ENCODE data around the gene SLC26A1. TPM values are rescaled to one million over a fixed set of nuclear protein-coding genes. Genes with fewer than 3 reads are reported as not detected.
"Not testable (repeated sequence)": the region's sequence is repeated elsewhere in the genome, so short reads cannot be mapped to it uniquely, and the experiment has no call there.

The SLC26A1 gene
- total RNA-seq, 1 donor from 2014 or later: 0.75 TPM

DNA sequence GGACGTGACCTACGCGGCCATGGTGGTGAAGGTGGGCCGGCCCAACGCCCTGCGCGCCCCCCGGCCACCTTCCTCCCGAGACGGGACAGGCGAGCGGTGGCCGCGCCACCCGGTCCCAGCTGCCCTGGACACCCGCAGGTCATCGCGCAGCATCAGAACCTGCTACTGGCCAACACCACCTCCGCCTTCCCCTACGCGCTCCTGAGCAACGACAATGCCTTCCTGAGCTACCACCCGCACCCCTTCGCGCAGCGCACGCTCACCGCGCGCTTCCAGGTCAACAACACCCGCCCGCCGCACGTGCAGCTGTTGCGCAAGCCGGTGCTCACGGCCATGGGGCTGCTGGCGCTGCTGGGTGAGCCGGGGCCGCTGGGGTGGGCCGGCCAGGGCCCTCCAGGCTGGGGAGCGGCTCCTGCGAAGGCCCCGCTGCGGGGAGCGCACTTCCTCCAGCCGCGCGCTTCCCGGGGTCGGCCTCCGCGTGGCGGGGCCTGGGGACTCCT, 9.0 kb upstream of the SLC26A1 start:
- H3K4me3 Mint-ChIP-seq (ENCODE audit: unreplicated experiment): no peak overlapping the region
- H3K27ac Mint-ChIP-seq (ENCODE audit: unreplicated experiment): no peak overlapping the region
- peaks cover 4% of the 10 kb centered on the region for H3K36me3 Mint-ChIP-seq (ENCODE audit: low read depth)
- H3K27me3 Mint-ChIP-seq (ENCODE audit: low read depth): peaks cover 11% of the 10 kb centered on the region
- H3K4me1 Mint-ChIP-seq (ENCODE audit: low read depth): no peaks in the 10 kb centered on the region
- no peak for TF ChIP-seq CTCF (IDR thresholded peaks at IDR 0.05)
- H3K9me3 Mint-ChIP-seq (ENCODE audit: low read depth): peaks cover 3% of the 10 kb centered on the region
- no peak for DNase-seq (ENCODE audit: low spot score)

GRCh38 chr4:1001561-1002130, 8.4 kb upstream of the SLC26A1 start:
- peaks cover 8% of the 10 kb centered on the region for H3K27me3 Mint-ChIP-seq (ENCODE audit: low read depth)
- no peak overlapping the region for H3K4me3 Mint-ChIP-seq (ENCODE audit: unreplicated experiment)
- TF ChIP-seq CTCF (IDR thresholded peaks at IDR 0.05): no peak
- no peaks in the 10 kb centered on the region for H3K9me3 Mint-ChIP-seq (ENCODE audit: low read depth)
- H3K4me1 Mint-ChIP-seq (ENCODE audit: low read depth): peaks cover 4% of the 10 kb centered on the region
- H3K36me3 Mint-ChIP-seq (ENCODE audit: low read depth): peaks cover 2% of the 10 kb centered on the region
- DNase-seq (ENCODE audit: low spot score): no peak
- H3K27ac Mint-ChIP-seq (ENCODE audit: unreplicated experiment): no peak overlapping the region

DNA sequence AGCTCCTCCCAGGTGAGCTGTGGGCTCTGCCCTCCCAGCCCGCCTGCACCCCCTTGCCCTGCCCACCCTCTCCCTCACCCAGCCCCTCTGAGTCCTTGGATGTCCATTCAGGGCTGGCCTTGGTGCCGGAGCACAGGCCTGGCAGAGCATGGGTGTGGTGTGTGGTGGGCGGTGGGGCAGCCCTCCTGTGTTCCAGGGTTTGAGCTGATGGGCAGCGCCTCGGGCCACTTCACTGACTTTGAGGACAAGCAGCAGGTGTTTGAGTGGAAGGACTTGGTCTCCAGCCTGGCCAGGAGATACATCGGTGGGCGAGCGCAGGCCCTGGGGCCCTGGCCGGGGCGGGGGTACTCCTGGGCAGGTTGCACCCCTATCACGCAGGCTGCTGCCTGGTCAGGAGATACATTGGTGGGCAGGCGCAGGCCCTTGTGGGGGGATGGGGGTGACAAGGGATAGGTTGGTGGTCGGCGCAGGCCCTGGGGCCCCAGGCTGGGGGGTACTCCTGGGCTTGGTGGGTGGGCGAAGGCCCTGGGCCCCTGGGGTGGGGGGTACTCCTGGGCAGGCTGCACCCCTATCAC, 7.6 kb upstream of the SLC26A1 start:
- TF ChIP-seq CTCF (IDR thresholded peaks at IDR 0.05): no peak
- H3K27ac Mint-ChIP-seq (ENCODE audit: unreplicated experiment): no peak overlapping the region
- H3K4me1 Mint-ChIP-seq (ENCODE audit: low read depth): peaks cover 4% of the 10 kb centered on the region
- H3K9me3 Mint-ChIP-seq (ENCODE audit: low read depth): no peaks in the 10 kb centered on the region
- no peak overlapping the region for H3K4me3 Mint-ChIP-seq (ENCODE audit: unreplicated experiment)
- peaks cover 8% of the 10 kb centered on the region for H3K27me3 Mint-ChIP-seq (ENCODE audit: low read depth)
- peaks cover 2% of the 10 kb centered on the region for H3K36me3 Mint-ChIP-seq (ENCODE audit: low read depth)
- no peak for DNase-seq (ENCODE audit: low spot score)

- Mint-ChIP-seq H3K36me3 (ENCODE audit: low read depth) (peaks cover 2% of the 10 kb centered on the region), H3K4me1 (ENCODE audit: low read depth) (peaks cover 4% of the 10 kb centered on the region), H3K27me3 (ENCODE audit: low read depth) (peaks cover 8% of the 10 kb centered on the region), H3K27ac (ENCODE audit: unreplicated experiment) (no peak overlapping the region), H3K4me3 (ENCODE audit: unreplicated experiment) (no peak overlapping the region), H3K9me3 (ENCODE audit: low read depth) (no peaks in the 10 kb centered on the region)
- TF ChIP-seq CTCF (IDR thresholded peaks at IDR 0.05): no peak
- no peak for DNase-seq (ENCODE audit: low spot score)
These were observed 6.8 kb upstream of the SLC26A1 start for GRCh38 chr4:999882-1000425.

DNA sequence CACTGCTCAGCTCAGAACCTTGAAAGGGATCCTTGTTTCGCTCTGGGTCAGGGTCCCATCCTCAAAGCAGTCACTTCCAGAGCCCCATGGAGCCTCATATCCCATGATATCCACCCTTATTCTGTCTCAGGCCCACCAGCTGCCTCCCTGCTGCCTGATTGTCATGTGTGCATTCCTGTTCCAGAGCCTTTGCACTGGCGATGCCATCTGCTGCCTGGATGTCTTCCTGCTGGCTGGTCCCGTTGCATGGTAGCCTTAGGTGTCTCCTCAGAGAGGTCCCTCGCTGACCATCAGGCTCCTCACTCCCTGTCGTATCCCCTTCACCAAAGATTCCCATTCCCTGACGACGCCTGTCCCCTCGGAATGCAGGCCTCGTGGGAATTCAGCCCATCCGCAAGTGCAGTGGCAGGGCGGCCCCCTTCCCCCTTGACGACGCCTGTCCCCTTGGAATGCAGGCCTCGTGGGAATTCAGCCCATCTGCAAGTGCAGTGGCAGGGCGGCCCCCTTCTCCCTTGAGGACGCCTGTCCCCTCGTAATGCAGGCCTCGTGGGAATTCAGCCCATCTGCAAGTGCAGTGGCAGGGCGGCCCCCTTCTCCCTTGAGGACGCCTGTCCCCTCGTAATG, 6.1 kb upstream of the SLC26A1 start:
- not testable (repeated sequence) for H3K4me3 Mint-ChIP-seq (ENCODE audit: unreplicated experiment); DNase-seq (ENCODE audit: low spot score); H3K36me3 Mint-ChIP-seq (ENCODE audit: low read depth); H3K4me1 Mint-ChIP-seq (ENCODE audit: low read depth); H3K27me3 Mint-ChIP-seq (ENCODE audit: low read depth); H3K9me3 Mint-ChIP-seq (ENCODE audit: low read depth); H3K27ac Mint-ChIP-seq (ENCODE audit: unreplicated experiment)
- peak; percentile 18 for TF ChIP-seq CTCF (IDR thresholded peaks at IDR 0.05)

Data from chondrocyte (in vitro differentiated cells).